ENCODE measurements around the gene CFD.

Gene CFD

GRCh38 chr19:899336-900042 lies 40.0 kb downstream of the CFD start:
- TF ChIP-seq, protein P1, sequence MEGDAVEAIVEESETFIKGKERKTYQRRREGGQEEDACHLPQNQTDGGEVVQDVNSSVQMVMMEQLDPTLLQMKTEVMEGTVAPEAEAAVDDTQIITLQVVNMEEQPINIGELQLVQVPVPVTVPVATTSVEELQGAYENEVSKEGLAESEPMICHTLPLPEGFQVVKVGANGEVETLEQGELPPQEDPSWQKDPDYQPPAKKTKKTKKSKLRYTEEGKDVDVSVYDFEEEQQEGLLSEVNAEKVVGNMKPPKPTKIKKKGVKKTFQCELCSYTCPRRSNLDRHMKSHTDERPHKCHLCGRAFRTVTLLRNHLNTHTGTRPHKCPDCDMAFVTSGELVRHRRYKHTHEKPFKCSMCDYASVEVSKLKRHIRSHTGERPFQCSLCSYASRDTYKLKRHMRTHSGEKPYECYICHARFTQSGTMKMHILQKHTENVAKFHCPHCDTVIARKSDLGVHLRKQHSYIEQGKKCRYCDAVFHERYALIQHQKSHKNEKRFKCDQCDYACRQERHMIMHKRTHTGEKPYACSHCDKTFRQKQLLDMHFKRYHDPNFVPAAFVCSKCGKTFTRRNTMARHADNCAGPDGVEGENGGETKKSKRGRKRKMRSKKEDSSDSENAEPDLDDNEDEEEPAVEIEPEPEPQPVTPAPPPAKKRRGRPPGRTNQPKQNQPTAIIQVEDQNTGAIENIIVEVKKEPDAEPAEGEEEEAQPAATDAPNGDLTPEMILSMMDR (IDR thresholded peaks at IDR 0.05; ENCODE audit: low read depth, low read length, missing control alignments): no peak
- Histone ChIP-seq H3K27me3 (replicated peaks) (no peaks in the 10 kb centered on the region), H3K27ac (no peak overlapping the region), H3K4me3 (ENCODE audit: low read depth, low read length) (no peak overlapping the region), H3K36me3 (replicated peaks) (peaks cover 27% of the 10 kb centered on the region)
- in situ Hi-C loops (cut with HindIII; ENCODE audit: low pct_ligation_motif_present, low sequenced_read_pairs): no loop called here
- DNase-seq: no peak

DNA sequence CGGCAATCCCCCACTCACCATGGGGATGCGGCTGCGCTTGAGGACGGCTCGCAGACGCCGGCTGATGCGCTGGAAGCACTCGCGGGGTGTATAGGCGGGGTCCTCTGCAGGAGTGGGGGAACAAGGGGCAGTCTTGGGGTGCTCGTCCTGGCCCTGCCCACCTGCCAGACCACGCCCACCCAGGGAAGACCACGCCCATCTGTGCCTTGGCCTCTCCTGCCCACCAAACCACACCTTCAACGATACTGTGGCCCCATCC lies 40.5 kb downstream of the CFD start:
- TF ChIP-seq, protein P1 (IDR thresholded peaks at IDR 0.05; ENCODE audit: low read depth, low read length, missing control alignments): no peak
- in situ Hi-C loops (cut with HindIII; ENCODE audit: low pct_ligation_motif_present, low sequenced_read_pairs): no loop called here
- no peaks in the 10 kb centered on the region for H3K27me3 ChIP-seq (replicated peaks)
- no peak for DNase-seq
- no peak overlapping the region for H3K27ac ChIP-seq
- H3K4me3 ChIP-seq (ENCODE audit: low read depth, low read length): no peak overlapping the region
- peaks cover 27% of the 10 kb centered on the region for H3K36me3 ChIP-seq (replicated peaks)

DNA sequence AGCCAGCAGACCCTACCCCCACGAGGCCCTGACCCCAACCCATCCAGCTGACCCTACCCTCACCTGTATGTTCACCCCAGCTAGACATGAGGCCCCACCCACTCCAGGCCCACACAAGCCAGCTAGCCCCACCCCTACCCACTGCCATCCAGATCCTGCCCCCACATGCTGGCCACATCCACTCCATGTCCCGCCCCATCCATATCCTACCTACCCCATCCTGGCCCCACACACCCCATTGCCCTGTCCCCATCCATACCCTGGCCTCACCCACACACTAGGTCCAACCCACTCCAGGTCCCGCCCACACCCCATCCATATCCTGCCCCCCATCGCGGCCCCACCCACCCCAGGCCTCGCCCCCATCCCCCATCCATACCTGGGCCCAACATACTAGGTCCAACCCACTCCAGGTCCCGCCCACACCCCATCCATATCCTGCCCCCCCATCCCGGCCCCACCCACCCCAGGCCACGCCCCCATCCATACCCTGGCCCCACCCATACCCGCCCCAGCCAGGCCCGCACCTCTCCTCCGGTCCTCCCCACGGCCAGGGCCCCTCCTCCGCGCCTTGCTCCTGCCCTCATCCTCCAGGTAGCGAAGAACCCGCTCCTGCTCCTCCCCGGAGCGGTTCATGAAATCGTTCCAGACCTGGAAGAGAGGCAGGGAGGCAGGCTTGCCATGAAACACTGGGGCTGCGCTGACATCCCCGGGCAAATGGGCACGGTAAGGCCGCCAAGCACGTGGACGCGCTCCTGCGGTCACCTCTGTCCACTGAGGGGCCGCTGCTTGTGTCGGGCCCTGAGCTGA lies 41.0 kb downstream of the CFD start:
- Histone ChIP-seq H3K36me3 (replicated peaks) (peaks cover 27% of the 10 kb centered on the region), H3K27me3 (replicated peaks) (no peaks in the 10 kb centered on the region), H3K27ac (no peak overlapping the region), H3K4me3 (ENCODE audit: low read depth, low read length) (no peak overlapping the region)
- in situ Hi-C loops (cut with HindIII; ENCODE audit: low pct_ligation_motif_present, low sequenced_read_pairs): no loop called here
- TF ChIP-seq, protein P1 (IDR thresholded peaks at IDR 0.05; ENCODE audit: low read depth, low read length, missing control alignments): no peak
- DNase-seq: no peak

GRCh38 chr19:901216-902092 lies 42.0 kb downstream of the CFD start:
- H3K36me3 ChIP-seq (replicated peaks): peaks cover 25% of the 10 kb centered on the region
- H3K27me3 ChIP-seq (replicated peaks): no peaks in the 10 kb centered on the region
- no peak overlapping the region for H3K4me3 ChIP-seq (ENCODE audit: low read depth, low read length)
- TF ChIP-seq, protein P1 (IDR thresholded peaks at IDR 0.05; ENCODE audit: low read depth, low read length, missing control alignments): no peak
- no peak for DNase-seq
- in situ Hi-C loops (cut with HindIII; ENCODE audit: low pct_ligation_motif_present, low sequenced_read_pairs): no loop called here
- H3K27ac ChIP-seq: no peak overlapping the region

DNA sequence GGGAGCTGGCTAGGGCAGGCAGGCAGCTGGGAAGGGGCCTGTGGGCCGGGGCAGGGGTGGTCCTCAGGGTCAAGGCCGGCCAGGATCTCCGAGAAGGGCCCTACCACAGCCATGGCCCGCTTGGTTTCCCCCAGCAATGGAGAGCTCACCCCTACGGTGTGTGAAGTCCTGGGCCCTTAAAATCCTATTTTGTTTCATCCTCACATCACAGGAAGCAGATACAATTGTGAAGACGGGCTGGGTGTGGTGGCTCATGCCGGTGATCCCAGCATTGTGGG lies 42.6 kb downstream of the CFD start:
- H3K36me3 ChIP-seq (replicated peaks): peaks cover 25% of the 10 kb centered on the region
- in situ Hi-C loops (cut with HindIII; ENCODE audit: low pct_ligation_motif_present, low sequenced_read_pairs): no loop called here
- DNase-seq: no peak
- TF ChIP-seq, protein P1 (IDR thresholded peaks at IDR 0.05; ENCODE audit: low read depth, low read length, missing control alignments): no peak
- no peak overlapping the region for H3K4me3 ChIP-seq (ENCODE audit: low read depth, low read length)
- H3K27ac ChIP-seq: no peak overlapping the region
- no peaks in the 10 kb centered on the region for H3K27me3 ChIP-seq (replicated peaks)

Measured in brain microvascular endothelial cell (primary cell).